ENCODE results near the gene HIBCH.
A peak's percentile ranks its signal among the peaks of the same experiment; 100 is the strongest.
"Not testable (repeated sequence)": the region's sequence is repeated elsewhere in the genome, so short reads cannot be mapped to it uniquely, and the experiment has no call there.

HIBCH gene

DNA sequence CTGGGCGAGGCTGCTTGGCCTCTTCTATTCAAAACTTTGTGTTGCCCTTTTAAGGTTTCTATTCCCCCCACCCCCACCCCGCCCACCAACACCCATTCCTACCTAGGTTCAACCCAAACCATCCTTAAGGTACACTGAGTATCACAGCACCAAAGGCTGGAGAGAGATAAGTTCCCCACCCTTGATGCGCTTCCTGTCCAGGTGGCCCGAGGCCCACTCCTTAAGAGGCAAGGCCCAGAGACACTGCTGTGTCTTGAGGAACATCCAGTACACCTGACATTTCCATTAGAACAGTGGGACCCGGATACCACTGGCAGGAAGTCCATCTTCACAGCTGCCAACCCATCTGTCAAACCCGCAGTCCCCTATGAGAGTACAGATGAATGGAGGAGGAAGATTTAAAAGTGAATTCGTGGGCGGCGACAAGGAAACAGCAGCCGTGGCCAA lies 23.5 kb upstream of the HIBCH start:
- DNase-seq (ENCODE audit: low spot score): no peak

- DNase-seq (ENCODE audit: low spot score): no peak
Observed at GRCh38 chr2:190342611-190343010, 23.0 kb upstream of the HIBCH start.

- DNase-seq (ENCODE audit: low spot score): no peak
Observed at GRCh38 chr2:190340369-190340768, 20.7 kb upstream of the HIBCH start.

DNA sequence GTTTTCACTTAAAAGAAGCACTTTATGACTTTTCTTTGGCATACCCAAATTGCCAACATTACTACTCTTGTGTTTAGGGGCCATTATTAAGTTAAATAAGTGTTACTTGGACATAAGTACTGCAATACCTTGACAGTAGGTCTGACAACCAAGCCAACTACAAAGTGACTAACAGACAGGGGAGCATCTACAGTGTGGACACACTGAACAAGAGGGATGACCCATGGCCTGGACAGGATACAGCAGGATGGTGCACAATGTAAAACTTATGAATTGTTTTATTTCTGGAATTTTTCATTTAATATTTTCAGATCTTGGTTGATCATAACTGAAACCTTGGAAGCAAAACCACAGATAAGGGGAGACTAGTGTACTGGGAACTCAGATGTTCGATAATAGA lies 19.8 kb upstream of the HIBCH start:
- DNase-seq (ENCODE audit: low spot score): no peak

DNA sequence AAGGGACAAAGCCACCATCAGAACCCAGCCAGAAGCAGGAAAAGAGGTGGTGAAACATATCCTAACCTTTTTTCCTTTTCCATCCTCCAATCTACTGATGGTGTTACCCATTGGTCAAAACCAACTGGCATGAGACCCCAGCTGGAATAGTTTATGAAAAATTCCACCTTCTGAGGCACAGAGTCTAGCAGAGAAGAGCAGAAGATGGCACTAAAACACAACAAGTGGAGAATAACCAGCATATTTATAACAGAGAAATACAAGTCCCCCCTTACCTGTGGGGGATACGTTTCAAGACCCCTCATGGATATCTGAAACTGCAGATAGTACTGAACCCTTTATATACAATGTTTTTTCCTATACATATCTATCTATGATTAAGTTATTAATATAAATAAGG lies 18.8 kb upstream of the HIBCH start:
- DNase-seq (ENCODE audit: low spot score): no peak

DNA sequence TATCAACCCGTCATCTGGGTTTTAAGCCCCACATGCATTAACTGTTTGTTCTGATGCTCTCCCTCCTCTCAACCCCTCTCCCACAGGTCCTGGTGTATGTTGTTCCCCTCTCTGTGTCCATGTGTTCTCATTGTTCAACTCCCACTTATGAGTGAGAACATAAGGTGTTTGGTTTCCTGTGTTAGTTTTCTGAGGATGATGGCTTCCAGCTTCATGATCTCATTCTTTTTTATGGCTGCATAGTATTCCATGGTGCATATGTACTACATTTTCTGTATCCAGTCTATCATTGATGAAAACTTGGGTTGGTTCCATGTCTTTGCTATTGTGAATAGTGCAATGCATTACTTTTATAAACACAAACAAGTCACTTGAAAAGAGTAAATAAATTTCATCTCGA lies 16.8 kb upstream of the HIBCH start:
- no peak for DNase-seq (ENCODE audit: low spot score)

GRCh38 chr2:190335584-190335983 lies 16.0 kb upstream of the HIBCH start:
- DNase-seq (ENCODE audit: low spot score): not testable (repeated sequence)

DNA sequence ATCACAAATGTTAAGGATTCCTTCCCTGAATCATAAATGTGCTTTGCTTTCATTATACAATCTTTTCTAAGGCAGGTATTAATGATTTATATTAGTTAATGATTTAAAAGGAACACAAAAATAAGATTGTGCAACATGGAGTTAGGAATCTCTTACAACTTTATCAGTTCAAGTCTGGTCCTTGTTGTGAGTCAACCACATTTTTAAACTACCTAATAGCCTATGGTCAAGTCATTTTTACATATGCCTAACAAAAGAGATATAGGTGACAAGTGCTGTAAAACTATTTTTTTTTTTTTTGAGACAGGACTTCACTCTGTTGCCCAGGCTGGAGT lies 15.6 kb upstream of the HIBCH start:
- no peak for DNase-seq (ENCODE audit: low spot score)

- DNase-seq (ENCODE audit: low spot score): peak; percentile 59
Observed at GRCh38 chr2:190334479-190335224, 15.0 kb upstream of the HIBCH start.

- DNase-seq (ENCODE audit: low spot score): no peak
Observed at GRCh38 chr2:190333928-190334327, 14.3 kb upstream of the HIBCH start.

- no peak for DNase-seq (ENCODE audit: low spot score)
Observed at GRCh38 chr2:190333395-190333794, 13.8 kb upstream of the HIBCH start.

DNA sequence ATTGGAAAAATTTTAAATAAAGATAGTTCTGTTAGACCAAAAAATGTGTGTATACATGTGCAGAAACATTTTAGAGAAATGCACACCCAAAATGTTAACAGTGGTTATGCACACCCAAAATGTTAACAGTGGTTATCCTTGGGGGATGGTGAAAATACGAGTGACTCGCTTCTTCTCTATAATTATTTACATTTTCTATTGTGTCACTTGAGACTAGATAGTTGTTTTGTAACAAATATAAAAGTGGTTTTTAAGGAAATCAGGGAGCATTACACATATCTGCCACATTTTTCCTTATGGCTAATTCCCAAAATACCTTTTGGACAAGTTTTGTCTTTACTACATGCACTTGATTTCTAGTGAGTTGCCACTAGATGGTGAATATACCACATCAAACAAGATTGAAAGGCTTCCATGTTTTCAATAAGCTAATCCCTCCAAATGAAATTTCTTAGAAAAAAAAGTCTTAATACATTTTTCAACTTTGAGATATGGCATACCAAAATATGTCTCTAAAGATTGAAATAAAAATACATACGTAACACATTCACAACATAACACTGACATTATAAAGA lies 9.0 kb upstream of the HIBCH start:
- DNase-seq (ENCODE audit: low spot score): no peak

DNA sequence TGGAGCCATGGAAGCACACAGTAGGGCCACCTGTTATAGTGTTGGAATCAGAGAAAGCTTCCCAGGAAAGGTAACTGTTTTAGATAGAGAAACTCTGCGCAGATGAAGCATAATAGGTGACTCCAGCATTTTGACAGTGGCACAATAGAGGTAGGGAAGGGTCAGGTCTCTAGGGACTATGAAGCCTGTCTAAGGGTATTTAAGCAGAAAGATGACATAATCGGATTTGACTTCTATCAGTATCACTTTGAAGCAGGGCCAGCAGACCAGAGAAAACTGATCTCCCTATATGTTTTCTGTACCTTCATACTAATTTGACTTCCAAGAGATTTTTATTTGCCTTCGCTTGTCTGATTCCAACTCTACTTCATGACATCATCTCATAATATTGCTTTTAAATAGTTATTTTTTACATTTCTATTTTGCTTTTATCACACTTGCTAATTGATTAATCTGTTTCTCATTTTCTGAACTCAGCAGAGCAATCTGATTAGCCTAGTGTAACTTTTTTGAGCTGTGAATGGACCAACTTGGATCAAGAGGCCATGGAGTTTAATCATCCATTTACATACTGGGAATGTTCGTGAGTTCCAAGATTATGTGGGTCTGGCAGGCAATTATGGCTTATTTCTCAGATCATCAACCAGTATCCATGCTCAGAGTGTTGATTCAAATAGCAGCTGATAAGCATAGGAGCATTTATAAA lies 8.4 kb upstream of the HIBCH start:
- DNase-seq (ENCODE audit: low spot score): no peak

GRCh38 chr2:190325588-190325987 lies 6.0 kb upstream of the HIBCH start:
- no peak for DNase-seq (ENCODE audit: low spot score)

DNA sequence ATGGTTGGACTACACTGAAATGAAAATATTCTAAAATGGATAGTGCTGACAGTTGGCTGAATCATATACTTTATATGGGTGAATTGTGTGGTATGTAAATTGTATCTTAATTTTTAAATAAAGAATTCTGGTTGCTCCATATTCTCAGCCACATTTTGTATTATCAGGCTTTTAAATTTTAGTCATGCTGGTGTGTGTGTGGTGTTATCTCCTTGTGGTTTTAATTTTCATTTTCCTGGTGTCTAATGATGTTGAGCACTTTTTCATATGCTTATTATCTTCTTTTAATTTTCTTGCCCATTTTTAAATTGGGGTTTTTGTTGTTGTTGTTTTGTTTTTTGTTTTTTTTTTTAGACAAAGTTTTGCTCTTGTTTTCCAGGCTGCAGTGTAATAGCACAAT lies 3.8 kb upstream of the HIBCH start:
- no peak for DNase-seq (ENCODE audit: low spot score)

DNA sequence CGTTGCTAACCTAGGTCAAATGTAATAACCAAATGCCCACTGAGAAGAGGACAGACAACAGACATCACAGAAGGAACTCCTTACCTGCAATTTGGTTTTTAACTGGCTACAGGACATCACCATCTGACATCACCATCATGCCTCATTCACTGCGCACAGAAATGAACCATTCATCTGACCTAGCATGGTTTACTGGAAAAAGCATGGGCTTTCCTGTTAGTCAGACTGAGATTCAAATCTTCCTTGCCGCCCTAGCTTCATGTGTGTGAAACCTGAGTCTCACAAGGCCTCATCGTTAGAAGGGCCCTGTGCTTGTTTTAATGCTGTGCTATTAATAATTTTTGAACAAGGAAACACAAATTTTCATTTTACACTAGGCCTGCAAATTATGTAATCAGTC lies 1.1 kb upstream of the HIBCH start:
- no peak for DNase-seq (ENCODE audit: low spot score)

DNA sequence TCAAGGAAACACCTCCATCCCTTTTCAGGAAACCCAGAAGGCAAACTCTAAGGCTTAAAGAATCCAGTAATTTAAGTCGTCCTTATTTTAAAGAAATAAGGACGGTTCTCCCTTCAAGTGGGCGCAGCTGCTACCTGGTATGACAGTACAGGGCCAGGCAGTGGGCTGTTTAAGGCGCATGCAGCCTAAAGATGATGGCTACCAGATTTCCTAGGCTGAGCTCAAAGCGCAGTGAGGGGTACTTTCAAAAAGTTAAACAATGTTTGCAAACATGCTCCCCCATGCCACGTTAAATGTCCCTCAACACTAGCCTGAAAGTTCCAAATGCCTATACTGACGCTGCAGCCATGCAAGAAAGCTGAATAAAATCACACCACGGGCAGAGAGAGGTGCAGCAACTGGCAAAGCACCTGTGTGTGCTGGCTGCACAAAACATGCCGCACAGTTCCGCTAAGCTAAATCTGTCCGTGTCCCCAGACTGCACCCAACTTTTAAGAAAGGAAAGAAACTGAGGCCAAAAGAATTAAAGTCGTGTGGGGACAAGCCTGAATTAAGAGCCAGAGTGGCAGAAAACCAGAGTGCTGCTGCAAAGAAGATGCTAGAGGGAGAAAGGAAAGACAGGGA lies 583 bp downstream of the HIBCH start:
- no peak for DNase-seq (ENCODE audit: low spot score)

GRCh38 chr2:190318514-190318913 lies 1.1 kb downstream of the HIBCH start:
- no peak for DNase-seq (ENCODE audit: low spot score)

GRCh38 chr2:190315273-190315672 lies 4.4 kb downstream of the HIBCH start:
- no peak for DNase-seq (ENCODE audit: low spot score)

GRCh38 chr2:190313880-190314279 lies 5.7 kb downstream of the HIBCH start:
- DNase-seq (ENCODE audit: low spot score): no peak

DNA sequence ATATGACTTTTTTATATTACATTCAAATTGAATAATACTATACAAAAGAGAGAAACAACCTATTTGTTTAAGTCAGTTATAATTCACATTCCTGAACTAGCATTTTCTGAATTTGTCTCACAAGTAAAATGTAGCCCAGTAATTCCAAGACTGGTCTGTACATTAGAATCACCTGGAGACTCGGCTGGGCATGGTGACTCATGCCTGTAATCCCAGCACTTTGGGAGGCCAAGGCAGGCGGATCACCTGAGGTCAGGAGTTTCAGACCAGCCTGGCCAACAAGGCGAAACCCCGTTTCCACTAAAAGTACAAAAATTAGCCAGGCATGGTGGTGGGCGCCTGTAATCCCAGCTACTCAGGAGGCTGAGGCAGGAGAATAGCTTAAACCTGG lies 7.0 kb downstream of the HIBCH start:
- DNase-seq (ENCODE audit: low spot score): not testable (repeated sequence)

DNA sequence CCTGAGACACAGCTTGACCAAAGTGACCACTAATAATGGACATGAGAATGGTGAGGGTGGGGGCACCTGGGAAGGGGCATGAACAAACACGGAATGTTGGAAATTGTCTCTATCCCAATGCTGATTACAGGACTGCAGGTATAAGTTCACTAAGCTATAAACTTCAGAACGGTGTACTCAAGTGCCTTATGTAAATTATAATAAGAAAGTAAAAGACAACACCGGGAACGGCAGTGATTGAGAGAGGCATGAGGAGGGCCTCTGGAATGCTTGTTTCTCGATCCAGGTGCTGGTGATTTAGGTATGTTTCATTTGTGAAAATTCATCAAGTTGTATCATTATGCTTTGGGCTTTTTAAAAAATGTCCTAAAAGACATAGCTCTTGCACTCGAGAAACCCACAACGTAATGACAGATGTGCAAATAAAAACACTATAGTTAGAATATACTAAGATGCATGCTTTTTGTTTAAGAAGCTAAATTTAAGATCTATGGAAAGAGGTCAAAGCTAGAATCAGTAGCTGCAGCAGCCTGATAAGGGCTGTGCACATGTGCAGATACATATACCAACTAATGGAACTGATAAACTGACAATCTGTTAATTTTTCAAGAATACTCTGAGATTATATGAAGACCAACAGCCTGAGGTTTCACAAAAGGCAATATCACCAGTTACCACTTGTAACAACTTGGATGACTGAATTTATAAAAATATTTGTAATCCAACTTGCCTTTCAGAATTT lies 7.6 kb downstream of the HIBCH start:
- no peak for DNase-seq (ENCODE audit: low spot score)
